Neuron (in vitro differentiated cells): ENCODE results near the gene MANBA.

Experiments
- H2AFZ ChIP-seq: one replicate; pipeline ENCODE4 v1.6.1; 2013; ENCODE audit warnings: low read depth, mild to moderate bottlenecking, inconsistent platforms, low read length, moderate library complexity
- H3K27me3 ChIP-seq: one replicate; pipeline ENCODE4 v1.6.1; 2013; ENCODE audit warnings: low read length; ENCODE audit not compliant: insufficient read depth
- H3K36me3 ChIP-seq: one replicate; pipeline ENCODE4 v1.6.1; 2013; ENCODE audit warnings: low read length; ENCODE audit not compliant: insufficient read depth
- H3K4me1 ChIP-seq: one replicate; pipeline ENCODE4 v1.6.1; 2013; ENCODE audit warnings: low read length; ENCODE audit not compliant: insufficient read depth
- H3K4me3 ChIP-seq: 2 replicates; pipeline ENCODE4 v1.5.1; 2013; ENCODE audit warnings: mild to moderate bottlenecking, low read length, moderate library complexity
- H3K9me3 ChIP-seq: one replicate; pipeline ENCODE4 v1.6.1; 2013; ENCODE audit warnings: low read length

The MANBA gene

DNA sequence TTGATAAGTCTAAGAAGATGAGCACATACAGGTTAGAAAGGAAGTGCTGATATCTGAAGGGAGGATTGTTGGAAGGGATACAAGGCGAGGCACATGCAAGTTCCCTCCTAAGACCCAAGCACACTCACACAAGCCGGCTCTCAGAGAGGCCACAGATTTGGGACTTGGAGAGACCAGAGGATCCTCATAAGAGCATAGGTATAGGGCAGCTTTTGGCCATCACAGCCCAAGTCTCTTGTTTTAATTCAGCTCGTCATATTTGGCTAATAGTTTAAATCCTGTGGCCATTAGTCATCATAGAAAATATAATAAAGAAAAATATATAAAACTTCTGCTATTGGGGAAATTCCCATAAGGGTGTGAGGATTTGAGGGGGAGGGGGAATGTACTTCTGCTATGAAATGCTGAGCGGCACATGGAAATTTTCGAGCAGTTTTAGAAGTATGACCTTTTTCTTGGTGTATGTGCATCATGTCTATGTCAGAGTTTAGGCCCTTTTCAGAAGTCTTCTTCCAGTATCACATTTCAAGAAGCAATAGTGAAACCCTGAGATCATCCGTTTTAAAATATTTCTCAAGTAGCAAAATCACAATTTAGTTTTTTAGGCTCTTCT is 161.9 kb downstream of the MANBA start:
- Histone ChIP-seq H3K27me3 (no peaks in the 10 kb centered on the region), H2AFZ (no peak overlapping the region), H3K4me1 (no peaks in the 10 kb centered on the region), H3K9me3 (peaks cover 7% of the 10 kb centered on the region), H3K4me3 (no peak overlapping the region), H3K36me3 (peaks cover 51% of the 10 kb centered on the region)

DNA sequence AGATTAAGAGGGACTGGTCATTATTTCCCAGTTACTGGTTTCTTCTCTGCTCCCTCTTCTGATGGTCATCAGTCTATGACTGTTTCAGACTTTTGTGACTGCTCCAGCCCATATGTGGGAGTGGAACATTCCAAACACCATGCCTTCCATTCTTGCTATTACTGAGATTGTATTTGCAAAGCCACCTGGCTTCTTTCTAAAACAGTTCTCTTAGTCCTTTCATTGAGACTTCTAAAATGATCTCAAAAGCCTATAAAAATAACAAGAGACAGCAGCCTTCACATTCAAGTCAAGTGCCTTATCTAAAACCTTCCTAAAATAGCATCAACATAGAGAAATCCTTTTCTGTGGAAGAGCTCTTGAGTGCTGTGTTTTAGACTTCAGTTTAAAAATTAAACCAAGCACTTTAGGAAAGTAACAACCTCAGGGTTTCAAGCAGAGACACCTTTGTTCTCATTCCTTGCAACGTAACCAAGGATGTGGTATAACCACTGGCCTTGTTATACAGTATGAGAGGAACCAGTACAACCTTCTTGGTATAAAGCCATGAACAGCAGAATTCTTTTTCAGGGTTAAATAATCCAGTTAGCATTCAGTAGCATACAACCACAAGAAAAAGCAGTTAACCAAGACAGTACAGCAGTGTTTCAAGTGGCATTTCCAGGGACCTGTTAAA is 162.5 kb downstream of the MANBA start:
- no peaks in the 10 kb centered on the region for H3K4me1 ChIP-seq
- H3K36me3 ChIP-seq, result peaks cover 46% of the 10 kb centered on the region
- H3K4me3 ChIP-seq, result no peak overlapping the region
- no peaks in the 10 kb centered on the region for H3K27me3 ChIP-seq
- H3K9me3 ChIP-seq, result peaks cover 7% of the 10 kb centered on the region
- no peak overlapping the region for H2AFZ ChIP-seq

DNA sequence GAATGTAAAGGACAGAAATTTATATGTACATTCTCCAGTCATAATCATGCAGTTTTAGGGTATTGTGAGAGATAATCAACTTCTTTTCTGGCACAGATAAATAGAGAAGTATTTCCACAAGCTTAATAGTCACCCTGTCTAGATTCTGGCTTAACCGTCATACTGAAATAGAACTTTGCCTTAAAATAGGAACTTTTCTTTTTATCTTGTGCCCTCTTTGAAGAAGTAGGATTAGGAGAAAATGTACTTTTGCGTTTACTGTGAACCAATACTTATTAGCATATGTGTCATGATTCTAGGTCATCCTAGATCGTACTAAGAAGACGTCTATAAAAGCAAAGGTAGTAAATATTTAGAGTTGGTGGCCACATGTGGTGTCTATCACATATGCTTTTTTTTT is 164.2 kb downstream of the MANBA start:
- H3K4me1 ChIP-seq, result no peaks in the 10 kb centered on the region
- H2AFZ ChIP-seq, result no peak overlapping the region
- H3K36me3 ChIP-seq, result peaks cover 43% of the 10 kb centered on the region
- peaks cover 5% of the 10 kb centered on the region for H3K9me3 ChIP-seq
- H3K27me3 ChIP-seq, result no peaks in the 10 kb centered on the region
- no peak overlapping the region for H3K4me3 ChIP-seq

- Histone ChIP-seq H3K4me1 (no peaks in the 10 kb centered on the region), H3K4me3 (no peak overlapping the region), H3K9me3 (peaks cover 5% of the 10 kb centered on the region), H3K27me3 (no peaks in the 10 kb centered on the region), H2AFZ (no peak overlapping the region), H3K36me3 (peaks cover 33% of the 10 kb centered on the region)
Observed at GRCh38 chr4:102594000-102594399, 166.8 kb downstream of the MANBA start.

- H3K36me3 ChIP-seq, result peaks cover 28% of the 10 kb centered on the region
- H3K4me3 ChIP-seq, result no peak overlapping the region
- H3K27me3 ChIP-seq, result no peaks in the 10 kb centered on the region
- no peak overlapping the region for H2AFZ ChIP-seq
- peaks cover 5% of the 10 kb centered on the region for H3K9me3 ChIP-seq
- H3K4me1 ChIP-seq, result no peaks in the 10 kb centered on the region
Observed at GRCh38 chr4:102593147-102593546, 167.6 kb downstream of the MANBA start.

DNA sequence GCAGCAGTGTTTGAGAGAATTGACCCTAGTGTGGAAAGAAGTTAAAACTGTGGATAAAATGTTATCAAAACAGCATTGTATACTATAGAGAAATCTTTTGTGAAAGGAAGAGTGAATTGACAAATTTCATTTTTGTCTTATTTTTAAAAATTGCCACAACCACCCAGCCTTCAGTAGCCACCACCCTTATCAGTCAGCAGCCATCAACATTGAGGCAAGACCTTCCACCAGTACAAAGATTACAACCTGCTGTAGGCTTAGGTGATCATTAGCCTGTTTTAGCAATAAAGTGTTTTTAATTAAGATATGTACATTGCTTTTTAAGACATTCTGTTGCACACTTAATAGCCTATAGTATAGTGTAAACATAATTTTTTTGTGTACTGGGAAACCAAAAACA is 168.5 kb downstream of the MANBA start:
- H3K4me3 ChIP-seq, result no peak overlapping the region
- no peak overlapping the region for H2AFZ ChIP-seq
- peaks cover 5% of the 10 kb centered on the region for H3K9me3 ChIP-seq
- peaks cover 20% of the 10 kb centered on the region for H3K36me3 ChIP-seq
- no peaks in the 10 kb centered on the region for H3K27me3 ChIP-seq
- H3K4me1 ChIP-seq, result no peaks in the 10 kb centered on the region

DNA sequence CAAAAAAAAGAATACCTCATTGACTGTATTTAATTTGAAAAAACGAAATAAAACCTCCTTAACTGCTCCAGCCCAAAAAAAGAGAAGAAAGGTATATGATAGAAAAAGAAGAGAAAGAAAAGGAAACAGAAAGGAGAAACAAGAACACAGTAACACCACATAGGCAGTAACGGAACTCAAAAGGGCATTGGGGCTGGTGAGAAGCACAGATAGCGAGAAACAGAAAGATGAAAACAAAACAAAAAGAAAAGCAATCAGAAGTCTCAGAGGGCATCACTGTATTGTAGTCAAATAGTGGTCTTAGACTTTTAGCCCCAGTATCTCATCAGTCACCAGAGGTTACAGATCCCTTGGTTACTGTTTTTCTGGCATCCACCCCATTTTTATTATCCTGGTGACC is 171.0 kb downstream of the MANBA start:
- Histone ChIP-seq H3K27me3 (no peaks in the 10 kb centered on the region), H3K9me3 (peaks cover 2% of the 10 kb centered on the region), H3K4me3 (no peak overlapping the region), H2AFZ (no peak overlapping the region), H3K4me1 (no peaks in the 10 kb centered on the region), H3K36me3 (no peaks in the 10 kb centered on the region)

- Histone ChIP-seq H3K9me3 (peaks cover 2% of the 10 kb centered on the region), H3K4me3 (no peak overlapping the region), H2AFZ (no peak overlapping the region), H3K4me1 (no peaks in the 10 kb centered on the region), H3K36me3 (peaks cover 10% of the 10 kb centered on the region), H3K27me3 (no peaks in the 10 kb centered on the region)
Observed at GRCh38 chr4:102586644-102587021, 174.1 kb downstream of the MANBA start.

GRCh38 chr4:102586002-102586643 is 174.6 kb downstream of the MANBA start:
- no peak overlapping the region for H3K4me3 ChIP-seq
- no peak overlapping the region for H2AFZ ChIP-seq
- no peaks in the 10 kb centered on the region for H3K27me3 ChIP-seq
- H3K36me3 ChIP-seq, result peaks cover 11% of the 10 kb centered on the region
- no peaks in the 10 kb centered on the region for H3K4me1 ChIP-seq
- H3K9me3 ChIP-seq, result no peaks in the 10 kb centered on the region

DNA sequence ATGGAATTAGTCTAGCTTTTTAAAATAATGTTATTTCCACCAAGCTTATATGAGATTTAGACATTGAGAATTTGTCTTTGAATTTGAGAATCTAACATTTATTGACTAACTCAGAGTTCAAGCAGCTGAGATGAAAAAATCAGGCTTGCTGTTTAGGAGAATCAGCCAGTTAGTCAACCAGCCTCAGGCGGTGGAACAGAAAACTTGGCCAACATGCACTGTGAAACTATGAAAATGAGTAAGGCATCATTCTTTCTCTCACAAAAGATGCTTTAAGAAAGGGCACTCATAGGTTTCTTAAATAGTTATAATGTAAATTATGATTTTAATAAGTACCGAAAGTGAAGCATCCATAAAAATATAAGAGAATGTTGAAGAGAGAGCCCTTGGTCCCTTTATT is 175.4 kb downstream of the MANBA start:
- Histone ChIP-seq H3K4me1 (no peaks in the 10 kb centered on the region), H3K36me3 (peaks cover 17% of the 10 kb centered on the region), H3K4me3 (no peak overlapping the region)

GRCh38 chr4:102584091-102584490 is 176.7 kb downstream of the MANBA start:
- H3K4me3 ChIP-seq, result no peak overlapping the region
- H3K4me1 ChIP-seq, result no peaks in the 10 kb centered on the region
- H2AFZ ChIP-seq, result no peak overlapping the region
- no peaks in the 10 kb centered on the region for H3K27me3 ChIP-seq
- H3K36me3 ChIP-seq, result peaks cover 17% of the 10 kb centered on the region
- no peaks in the 10 kb centered on the region for H3K9me3 ChIP-seq

More for the DNA sequence above, 175.4 kb downstream of the MANBA start:
- Histone ChIP-seq H3K9me3 (no peaks in the 10 kb centered on the region), H2AFZ (no peak overlapping the region), H3K27me3 (no peaks in the 10 kb centered on the region)
